Activated CD4-positive, alpha-beta T cell treated with anti-CD3 and anti-CD28 coated beads for 36 hours (primary cell): ENCODE data around the gene IER3. TPM values are rescaled to one million over a fixed set of nuclear protein-coding genes. Genes with fewer than 3 reads are reported as not detected.

Experiments
- ATAC-seq: fragments of 200-7000 bp; cut with Tn5 transposase; one replicate; pipeline ENCODE4 v1.10.0; 2021; ENCODE audit warnings: mild to moderate bottlenecking, moderate library complexity
- CTCF ChIA-PET: fragments of 350-600 bp; sonication (Branson Sonifier 250); formaldehyde crosslinking; loops from one replicate; lab custom pipeline; 2021; ENCODE audit warnings: antibody characterized with exemption; lab: Charles Lee
- POLR2A ChIA-PET: fragments of 350-600 bp; sonication (Branson Sonifier 250); formaldehyde crosslinking; loops from one replicate; lab custom pipeline; 2021; ENCODE audit warnings: antibody characterized with exemption, inconsistent platforms; lab: Charles Lee
- DNase-seq: peaks from one replicate; pipeline ENCODE4 v3.0.0-alpha.2; 2020
- H3K27ac Mint-ChIP-seq: one replicate; pipeline ENCODE4 v1.8.0; 2021; ENCODE audit warnings: mixed read lengths
- H3K27me3 Mint-ChIP-seq: one replicate; pipeline ENCODE4 v1.8.0; 2021; ENCODE audit warnings: mixed read lengths
- H3K36me3 Mint-ChIP-seq: one replicate; pipeline ENCODE4 v1.8.0; 2021; ENCODE audit warnings: low read depth, mixed read lengths
- H3K4me1 Mint-ChIP-seq: one replicate; pipeline ENCODE4 v1.8.0; 2021; ENCODE audit warnings: mixed read lengths
- H3K4me3 Mint-ChIP-seq: one replicate; pipeline ENCODE4 v1.8.0; 2021; ENCODE audit warnings: mild to moderate bottlenecking, moderate library complexity, mixed read lengths
- H3K9me3 Mint-ChIP-seq: one replicate; pipeline ENCODE4 v1.8.0; 2021; ENCODE audit warnings: low read depth, mixed read lengths
- intact Hi-C, 2 experiments: fragments of 100-400 bp; cut with DNase I in 1 of 2; cut with micrococcal nuclease in 1 of 2; formaldehyde crosslinking; loops; one replicate each; pipeline versions ENCODE4 v1.14.2 to v1.15.1; 2022 to 2024; cut with DNase I, micrococcal nuclease
- total RNA-seq, 2 experiments: library from RNA; stranded (reverse); gene quantifications; one replicate each; pipeline ENCODE4 v1.2.3, GENCODE V29; 2021

IER3 gene
- total RNA-seq, 2 experiments from 2014 or later, result 196 to 221 TPM

GRCh38 chr6:30738532-30738931 is 5.8 kb downstream of the IER3 start:
- H3K27ac Mint-ChIP-seq, result peak overlapping the region; percentile 39

GRCh38 chr6:30735668-30736314 is 8.6 kb downstream of the IER3 start:
- ChIA-PET CTCF (interaction anchor here (0.6 to 7.1 kb wide), 16 partner anchors 13 to 252 kb away, joined by 3 to 46 read pairs (median 4); no protein-coding TSS in a partner anchor), POLR2A (interaction anchor here (0.6 to 2.0 kb wide), 14 partner anchors 8 to 242 kb away, joined by 3 to 28 read pairs (median 4); partner anchors contain the start of genes IER3, MDC1 and TUBB)
- DNase-seq, result peak; percentile 59
- ATAC-seq, result peak; percentile 36
- H3K27ac Mint-ChIP-seq, result peak overlapping the region; percentile 90
- peak overlapping the region; percentile 57 for H3K4me3 Mint-ChIP-seq
- H3K9me3 Mint-ChIP-seq, result peaks cover 2% of the 10 kb centered on the region
- intact Hi-C loops, result loop anchor here in 1 of 2 experiments (1.0 to 10.0 kb wide), 4 partner anchors 8 to 349 kb away; partner anchors contain the start of gene TUBB
- H3K4me1 Mint-ChIP-seq, result peaks cover 81% of the 10 kb centered on the region
- no peaks in the 10 kb centered on the region for H3K27me3 Mint-ChIP-seq
- peaks cover 85% of the 10 kb centered on the region for H3K36me3 Mint-ChIP-seq

More at GRCh38 chr6:30738532-30738931, 5.8 kb downstream of the IER3 start:
- DNase-seq, result no peak
- CTCF ChIA-PET, result interaction anchor here (0.6 to 7.1 kb wide), 8 partner anchors 8 to 248 kb away, joined by 3 to 46 read pairs (median 5); no protein-coding TSS in a partner anchor
- H3K9me3 Mint-ChIP-seq, result peaks cover 2% of the 10 kb centered on the region
- no peaks in the 10 kb centered on the region for H3K27me3 Mint-ChIP-seq
- H3K4me1 Mint-ChIP-seq, result peaks cover 82% of the 10 kb centered on the region
- POLR2A ChIA-PET, result interaction anchor here (0.5 to 1.4 kb wide), 4 partner anchors 21 to 83 kb away, joined by 4 to 5 read pairs (median 4); partner anchors contain the start of gene MDC1
- no peak for ATAC-seq
- intact Hi-C loops, result loop anchor here in 1 of 2 experiments (10.0 kb wide), 1 partner anchor 346 kb away; no protein-coding TSS in a partner anchor
- H3K36me3 Mint-ChIP-seq, result peaks cover 92% of the 10 kb centered on the region
- peak overlapping the region; percentile 23 for H3K4me3 Mint-ChIP-seq

GRCh38 chr6:30732237-30732943 is 12.0 kb downstream of the IER3 start:
- ATAC-seq, result no peak
- Mint-ChIP-seq H3K36me3 (peaks cover 67% of the 10 kb centered on the region), H3K27ac (no peak overlapping the region)

GRCh38 chr6:30730601-30731435 is 13.5 kb downstream of the IER3 start:
- ATAC-seq (peak; percentile 75), DNase-seq (peak; percentile 94)
- H3K4me3 Mint-ChIP-seq, result peak overlapping the region; percentile 51
- no peaks in the 10 kb centered on the region for H3K9me3 Mint-ChIP-seq
- peaks cover 59% of the 10 kb centered on the region for H3K36me3 Mint-ChIP-seq
- ChIA-PET CTCF (interaction anchor here (0.6 to 5.3 kb wide), 59 partner anchors 9 to 519 kb away, joined by 3 to 59 read pairs (median 4); partner anchors contain the start of genes DDR1, DHX16, MDC1 and MRPS18B), POLR2A (interaction anchor here (0.6 to 1.3 kb wide), 13 partner anchors 9 to 349 kb away, joined by 3 to 11 read pairs (median 4); partner anchors contain the start of genes MDC1, MRPS18B and PPP1R10)
- no peaks in the 10 kb centered on the region for H3K27me3 Mint-ChIP-seq
- H3K4me1 Mint-ChIP-seq, result peaks cover 44% of the 10 kb centered on the region
- H3K27ac Mint-ChIP-seq, result peak overlapping the region; percentile 65
- intact Hi-C loops, result loop anchor here (1.0 to 10.0 kb wide), 5 partner anchors 52 to 356 kb away; partner anchors contain the start of gene ATAT1 (in 1 of the 2)

More at GRCh38 chr6:30732237-30732943, 12.0 kb downstream of the IER3 start:
- CTCF ChIA-PET, result interaction anchor here (1.0 to 7.1 kb wide), 13 partner anchors 9 to 249 kb away, joined by 3 to 59 read pairs (median 9); partner anchors contain the start of gene VARS2
- H3K4me1 Mint-ChIP-seq, result peaks cover 58% of the 10 kb centered on the region
- no peaks in the 10 kb centered on the region for H3K27me3 Mint-ChIP-seq
- H3K9me3 Mint-ChIP-seq, result no peaks in the 10 kb centered on the region
- no peak overlapping the region for H3K4me3 Mint-ChIP-seq
- POLR2A ChIA-PET, result interaction anchor here (0.7 kb wide), 1 partner anchor 28 kb away, joined by 3 read pairs; no protein-coding TSS in a partner anchor
- intact Hi-C loops, result loop anchor here (5.0 to 10.0 kb wide), 3 partner anchors 250 to 355 kb away; no protein-coding TSS in a partner anchor
- DNase-seq, result no peak

GRCh38 chr6:30727920-30728553 is 16.3 kb downstream of the IER3 start:
- Mint-ChIP-seq H3K4me1 (peaks cover 49% of the 10 kb centered on the region), H3K9me3 (no peaks in the 10 kb centered on the region), H3K27ac (peak overlapping the region; percentile 53), H3K36me3 (peaks cover 67% of the 10 kb centered on the region), H3K4me3 (no peak overlapping the region), H3K27me3 (no peaks in the 10 kb centered on the region)
- POLR2A ChIA-PET, result interaction anchor here (0.6 to 0.9 kb wide), 5 partner anchors 23 to 377 kb away, joined by 3 to 8 read pairs (median 4); no protein-coding TSS in a partner anchor
- ATAC-seq (no peak), DNase-seq (no peak)
- intact Hi-C loops, result no loop called here
- CTCF ChIA-PET, result interaction anchor here (0.7 to 5.3 kb wide), 9 partner anchors 10 to 120 kb away, joined by 3 to 59 read pairs (median 4); partner anchors contain the start of gene DHX16

- CTCF ChIA-PET, result interaction anchor here (0.6 to 1.9 kb wide), 5 partner anchors 48 to 522 kb away, joined by 3 to 9 read pairs (median 3); no protein-coding TSS in a partner anchor
- no peak for DNase-seq
- H3K27me3 Mint-ChIP-seq, result no peaks in the 10 kb centered on the region
- intact Hi-C loops, result no loop called here
- H3K27ac Mint-ChIP-seq, result peak overlapping the region; percentile 60
- ATAC-seq, result no peak
- H3K9me3 Mint-ChIP-seq, result no peaks in the 10 kb centered on the region
- H3K36me3 Mint-ChIP-seq, result peaks cover 69% of the 10 kb centered on the region
- POLR2A ChIA-PET, result interaction anchor here (0.6 to 1.8 kb wide), 3 partner anchors 10 to 45 kb away, joined by 4 to 6 read pairs (median 6); partner anchors contain the start of gene MDC1
- H3K4me3 Mint-ChIP-seq, result no peak overlapping the region
- H3K4me1 Mint-ChIP-seq, result peaks cover 48% of the 10 kb centered on the region
Observed at GRCh38 chr6:30726506-30727413, 17.6 kb downstream of the IER3 start.

GRCh38 chr6:30725713-30726505 is 18.4 kb downstream of the IER3 start:
- no peak for ATAC-seq
- DNase-seq, result no peak
- intact Hi-C loops, result no loop called here
- peaks cover 41% of the 10 kb centered on the region for H3K4me1 Mint-ChIP-seq
- no peak overlapping the region for H3K4me3 Mint-ChIP-seq
- H3K27ac Mint-ChIP-seq, result no peak overlapping the region
- no peaks in the 10 kb centered on the region for H3K27me3 Mint-ChIP-seq
- peaks cover 71% of the 10 kb centered on the region for H3K36me3 Mint-ChIP-seq
- H3K9me3 Mint-ChIP-seq, result no peaks in the 10 kb centered on the region
- POLR2A ChIA-PET, result interaction anchor here (1.5 to 2.3 kb wide), 3 partner anchors 9 to 47 kb away, joined by 6 to 9 read pairs (median 6); partner anchors contain the start of gene MDC1
- CTCF ChIA-PET, result interaction anchor here (0.6 to 4.7 kb wide), 3 partner anchors 9 to 354 kb away, joined by 3 to 31 read pairs (median 9); no protein-coding TSS in a partner anchor

DNA sequence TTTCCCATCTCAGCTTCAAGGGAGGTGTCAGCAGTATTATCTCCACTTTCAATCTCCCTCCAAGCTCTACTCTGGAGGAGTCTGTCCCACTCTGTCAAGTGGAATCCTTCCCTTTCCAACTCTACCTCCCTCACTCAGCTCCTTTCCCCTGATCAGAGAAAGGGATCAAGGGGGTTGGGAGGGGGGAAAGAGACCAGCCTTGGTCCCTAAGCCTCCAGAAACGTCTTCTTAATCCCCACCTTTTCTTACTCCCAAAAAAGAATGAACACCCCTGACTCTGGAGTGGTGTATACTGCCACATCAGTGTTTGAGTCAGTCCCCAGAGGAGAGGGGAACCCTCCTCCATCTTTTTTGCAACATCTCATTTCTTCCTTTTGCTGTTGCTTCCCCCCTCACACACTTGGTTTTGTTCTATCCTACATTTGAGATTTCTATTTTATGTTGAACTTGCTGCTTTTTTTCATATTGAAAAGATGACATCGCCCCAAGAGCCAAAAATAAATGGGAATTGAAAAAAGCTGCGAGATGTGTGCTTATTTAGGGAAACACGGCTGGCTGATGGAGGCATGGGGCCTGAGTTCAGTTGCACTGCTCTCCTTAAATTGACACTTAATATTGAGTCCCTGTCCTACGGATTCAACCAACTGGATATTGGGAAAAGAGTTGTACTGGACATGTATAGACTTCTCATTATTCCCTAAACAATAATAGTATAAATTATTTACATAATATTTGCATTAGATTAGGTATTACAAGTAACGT is 19.3 kb downstream of the IER3 start:
- CTCF ChIA-PET, result interaction anchor here (0.5 to 4.7 kb wide), 4 partner anchors 10 to 101 kb away, joined by 3 to 97 read pairs (median 17); no protein-coding TSS in a partner anchor
- H3K27ac Mint-ChIP-seq, result peak overlapping the region; percentile 74
- POLR2A ChIA-PET, result interaction anchor here (1.5 to 2.3 kb wide), 3 partner anchors 8 to 46 kb away, joined by 6 to 9 read pairs (median 6); partner anchors contain the start of gene MDC1
- intact Hi-C loops, result loop anchor here (5.0 kb wide), 2 partner anchors 233 to 677 kb away; partner anchors contain the start of gene MICA (in 1 of the 2)
- ATAC-seq (no peak), DNase-seq (no peak)
- no peaks in the 10 kb centered on the region for H3K9me3 Mint-ChIP-seq
- peaks cover 33% of the 10 kb centered on the region for H3K4me1 Mint-ChIP-seq
- peak overlapping the region; percentile 44 for H3K4me3 Mint-ChIP-seq
- no peaks in the 10 kb centered on the region for H3K27me3 Mint-ChIP-seq
- H3K36me3 Mint-ChIP-seq, result peaks cover 71% of the 10 kb centered on the region
